GM18909 (cell line): ENCODE data around the gene TTYH3.
"Not testable (repeated sequence)": the region's sequence is repeated elsewhere in the genome, so short reads cannot be mapped to it uniquely, and the experiment has no call there.

Source experiments
- ATAC-seq: cut with Tn5 transposase; IDR thresholded peaks from one replicate; pipeline ENCODE4 v1.9.1; 2021; ENCODE audit warnings: mild to moderate bottlenecking; ENCODE audit not compliant: unreplicated experiment, poor library complexity

The TTYH3 gene

GRCh38 chr7:2631946-2632732, at the start of gene TTYH3:
TSS of gene TTYH3 (plus strand) at chr7:2631986. CDS start at chr7:2632156, 170 bp downstream.
- ATAC-seq = peak; percentile 42

- no peak for ATAC-seq
Observed at GRCh38 chr7:2582006-2582735, 49.6 kb upstream of the TTYH3 start.

- ATAC-seq = no peak
Observed at GRCh38 chr7:2583798-2584580, 47.8 kb upstream of the TTYH3 start.

GRCh38 chr7:2585446-2585845, 46.3 kb upstream of the TTYH3 start:
- ATAC-seq = no peak

- ATAC-seq = no peak
Observed at GRCh38 chr7:2586326-2587020, 45.3 kb upstream of the TTYH3 start.

GRCh38 chr7:2587134-2587533, 44.7 kb upstream of the TTYH3 start:
- ATAC-seq = no peak

GRCh38 chr7:2587778-2588177, 44.0 kb upstream of the TTYH3 start:
- ATAC-seq = no peak

- no peak for ATAC-seq
Observed at GRCh38 chr7:2589341-2589740, 42.4 kb upstream of the TTYH3 start.

GRCh38 chr7:2589941-2590340, 41.8 kb upstream of the TTYH3 start:
- not testable (repeated sequence) for ATAC-seq

- no peak for ATAC-seq
Observed at GRCh38 chr7:2592375-2592865, 39.4 kb upstream of the TTYH3 start.

GRCh38 chr7:2593036-2593727, 38.6 kb upstream of the TTYH3 start:
- ATAC-seq = no peak

GRCh38 chr7:2594599-2594998, 37.2 kb upstream of the TTYH3 start:
- ATAC-seq = no peak

GRCh38 chr7:2595258-2595860, 36.4 kb upstream of the TTYH3 start:
- ATAC-seq = no peak

GRCh38 chr7:2596464-2597272, 35.1 kb upstream of the TTYH3 start:
- ATAC-seq = no peak

- no peak for ATAC-seq
Observed at GRCh38 chr7:2597273-2597640, 34.5 kb upstream of the TTYH3 start.

- no peak for ATAC-seq
Observed at GRCh38 chr7:2598154-2598823, 33.5 kb upstream of the TTYH3 start.

- no peak for ATAC-seq
Observed at GRCh38 chr7:2601065-2601464, 30.7 kb upstream of the TTYH3 start.

- ATAC-seq = no peak
Observed at GRCh38 chr7:2601907-2602306, 29.9 kb upstream of the TTYH3 start.
